GM08714 (cell line): Measurements from ENCODE around the gene TMEM37.

ENCODE experiments used
- H3K4me3 ChIP-seq: fragments of 200-500 bp; sonication (Bioruptor generic); 2 replicates; pipeline ENCODE4 v1.5.1; 2014; ENCODE audit warnings: mild to moderate bottlenecking, low read length, inconsistent platforms
- ZNF274 ChIP-seq: IDR thresholded peaks from 2 replicates; pipeline ENCODE4 v1.6.1; 2012; ENCODE audit warnings: mild to moderate bottlenecking, low read depth, low read length

TMEM37 gene

DNA sequence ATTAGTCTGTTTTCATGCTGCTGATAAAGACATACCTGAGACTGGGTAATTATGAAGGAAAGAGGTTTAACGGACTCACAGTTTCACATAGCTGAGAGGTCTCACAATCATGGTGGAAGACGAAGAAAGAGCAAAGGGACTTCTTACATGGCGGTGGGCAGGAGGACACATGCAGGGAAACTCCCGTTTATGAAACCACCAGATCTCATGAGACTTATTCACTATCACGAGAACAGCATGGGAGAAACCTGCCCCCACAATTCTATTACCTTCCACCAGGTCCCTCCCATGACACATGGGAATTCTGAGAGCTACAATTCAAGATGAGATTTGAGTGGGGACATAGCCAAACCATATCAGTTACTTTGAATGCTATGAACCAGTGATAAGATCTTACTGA is 48.5 kb downstream of the TMEM37 start:
- no peak for TF ChIP-seq ZNF274

GRCh38 chr2:119480718-119481142 is 49.1 kb downstream of the TMEM37 start:
- H3K4me3 ChIP-seq: no peak overlapping the region
- no peak for TF ChIP-seq ZNF274

More for the DNA sequence above, 48.5 kb downstream of the TMEM37 start:
- no peak overlapping the region for H3K4me3 ChIP-seq

DNA sequence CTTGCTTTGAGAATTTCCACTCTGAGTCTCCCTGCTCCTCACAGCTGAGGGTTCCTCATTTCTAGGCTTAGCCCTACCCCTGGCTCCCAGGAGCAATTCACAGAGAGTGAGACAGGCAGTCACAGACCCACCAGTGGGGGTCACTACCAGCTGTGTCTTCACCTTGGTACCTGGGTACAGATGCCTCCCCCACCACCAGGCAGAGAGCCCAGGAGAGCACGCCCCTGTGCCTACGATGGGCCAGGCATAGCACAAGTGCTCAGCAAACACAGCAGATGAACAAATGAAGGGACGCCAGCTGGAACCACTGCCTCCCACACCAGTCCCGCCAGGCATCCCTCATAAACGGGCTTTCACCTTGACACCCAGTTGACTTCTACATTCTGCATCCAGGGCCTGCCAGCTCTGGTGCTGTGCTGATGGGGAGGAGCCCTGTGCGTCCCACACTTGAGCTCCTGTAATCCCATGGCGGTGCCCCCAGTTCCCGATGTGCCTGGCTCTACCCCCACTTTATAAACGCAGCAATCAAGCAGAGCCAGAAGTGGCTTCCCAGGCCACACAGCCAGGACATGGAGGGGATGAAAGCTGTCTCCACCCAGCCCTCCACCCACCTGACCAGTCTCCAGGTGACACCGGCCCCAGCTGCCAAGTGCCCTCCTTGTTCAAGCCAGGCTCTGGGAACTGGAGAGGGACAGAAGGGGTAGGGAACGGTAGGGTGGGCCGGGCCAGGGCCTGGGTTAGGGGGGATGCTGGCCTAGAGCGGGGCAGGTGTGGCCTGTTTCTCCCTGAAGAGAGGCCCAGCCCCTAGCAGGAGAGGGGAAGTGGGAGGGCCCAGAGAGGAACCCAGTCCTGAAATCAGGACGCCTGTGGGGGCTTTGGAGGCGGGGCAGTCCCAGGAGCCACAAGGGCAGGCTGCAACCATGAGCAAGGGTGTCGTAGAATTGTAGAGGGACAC is 50.1 kb downstream of the TMEM37 start:
- H3K4me3 ChIP-seq: no peak overlapping the region
- TF ChIP-seq ZNF274: no peak

DNA sequence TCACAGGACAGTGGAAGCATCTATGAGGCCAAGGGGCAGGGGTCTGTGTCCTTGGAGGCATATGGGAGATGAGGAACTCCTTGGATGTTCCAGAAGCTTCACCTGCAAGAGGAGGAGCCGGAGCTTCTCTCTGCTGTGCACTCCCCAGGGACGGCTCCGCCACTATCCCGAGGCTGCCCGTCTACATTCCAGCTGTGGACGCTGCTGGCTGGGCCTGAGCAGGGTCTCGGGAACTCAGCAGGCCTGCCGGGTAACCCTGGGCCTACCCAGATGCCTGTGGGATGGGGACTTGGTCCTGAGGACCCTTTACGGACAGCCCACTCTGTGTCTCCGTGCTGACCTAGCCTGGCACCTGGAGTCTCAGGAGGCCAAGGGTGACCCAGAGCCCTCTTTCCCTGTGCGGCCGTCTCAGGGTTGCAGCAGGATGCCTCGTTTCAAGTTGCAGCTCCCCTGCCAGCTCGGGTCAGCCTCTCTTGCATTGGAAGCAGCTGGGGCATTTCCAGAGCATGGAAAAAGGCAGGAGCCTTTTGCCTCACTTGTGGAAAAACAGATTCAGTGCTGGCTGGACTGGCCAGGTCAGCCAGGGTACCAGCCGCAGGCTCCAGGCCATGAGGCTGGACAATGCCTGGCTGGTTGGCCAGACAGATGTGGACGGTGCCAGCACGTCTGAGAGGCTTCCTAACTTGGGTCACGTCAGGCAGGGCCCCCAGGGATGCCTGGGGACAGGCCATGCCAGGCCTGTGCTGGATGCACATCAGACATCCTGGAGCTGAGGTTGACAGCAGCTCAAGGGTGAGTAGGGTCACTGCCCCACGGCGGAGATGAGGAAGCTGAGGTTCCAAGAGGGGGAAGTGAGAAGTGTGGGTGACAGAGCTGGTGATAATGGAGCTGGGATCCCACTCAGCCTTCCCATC is 51.1 kb downstream of the TMEM37 start:
- TF ChIP-seq ZNF274: no peak
- no peak overlapping the region for H3K4me3 ChIP-seq

DNA sequence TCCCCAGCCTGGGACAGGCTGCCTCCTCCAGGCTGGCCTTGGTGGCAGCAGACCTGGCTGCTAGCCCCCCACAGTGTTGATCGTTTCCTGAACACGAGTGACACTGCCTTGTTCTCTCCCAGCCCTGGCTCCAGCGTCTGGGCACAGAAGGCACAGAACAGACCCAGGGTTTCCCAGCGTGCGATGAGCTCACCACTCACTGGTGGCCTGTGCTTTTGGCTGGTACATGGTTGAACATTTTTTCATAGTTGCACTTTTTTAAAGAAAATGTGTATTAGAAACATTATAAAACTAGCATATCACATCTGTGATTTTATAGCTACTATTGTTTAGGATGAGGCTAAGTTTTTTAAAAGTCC is 51.7 kb downstream of the TMEM37 start:
- TF ChIP-seq ZNF274: no peak
- no peak overlapping the region for H3K4me3 ChIP-seq

DNA sequence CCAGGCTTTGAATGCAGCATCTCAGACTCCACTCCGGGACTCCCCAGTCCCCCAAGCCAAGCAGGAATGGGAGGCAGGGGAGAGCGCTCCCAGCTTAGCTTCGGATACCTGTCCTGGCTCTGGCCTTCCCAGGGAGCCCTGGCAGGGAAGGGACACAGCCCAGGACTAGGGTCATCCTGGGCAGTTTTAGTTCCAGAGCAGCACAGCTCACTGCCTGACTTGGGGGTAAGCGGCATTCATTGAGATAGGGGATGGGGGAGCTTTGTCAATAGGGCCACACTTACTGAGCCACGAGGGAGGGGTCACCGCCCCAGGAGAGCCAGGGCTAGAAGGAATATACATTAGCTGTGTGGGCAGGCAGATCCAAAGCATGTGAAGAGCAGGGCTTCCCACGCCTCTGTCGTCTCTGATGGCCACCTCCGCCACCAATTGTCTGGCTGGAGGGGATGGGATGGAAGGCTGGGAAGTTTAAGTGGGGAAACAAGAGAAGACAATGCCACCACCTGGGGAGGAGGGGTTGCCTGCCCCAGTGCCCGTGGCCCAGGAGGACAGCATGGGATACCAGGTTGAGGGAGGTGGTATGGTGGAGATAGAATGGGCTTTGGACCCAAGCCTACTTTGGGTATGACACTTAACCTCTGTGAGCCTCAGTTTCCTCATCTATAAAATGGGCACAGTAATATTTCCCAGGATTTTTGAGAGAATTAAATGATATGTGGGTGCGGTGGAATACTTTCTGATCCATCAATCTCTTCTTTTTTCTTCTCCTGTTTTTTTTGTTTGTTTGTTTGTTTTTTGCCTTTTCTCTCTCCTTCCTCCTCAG is 52.5 kb downstream of the TMEM37 start:
- no peak for TF ChIP-seq ZNF274
- no peak overlapping the region for H3K4me3 ChIP-seq

GRCh38 chr2:119484834-119485233 is 53.2 kb downstream of the TMEM37 start:
- no peak overlapping the region for H3K4me3 ChIP-seq
- no peak for TF ChIP-seq ZNF274

DNA sequence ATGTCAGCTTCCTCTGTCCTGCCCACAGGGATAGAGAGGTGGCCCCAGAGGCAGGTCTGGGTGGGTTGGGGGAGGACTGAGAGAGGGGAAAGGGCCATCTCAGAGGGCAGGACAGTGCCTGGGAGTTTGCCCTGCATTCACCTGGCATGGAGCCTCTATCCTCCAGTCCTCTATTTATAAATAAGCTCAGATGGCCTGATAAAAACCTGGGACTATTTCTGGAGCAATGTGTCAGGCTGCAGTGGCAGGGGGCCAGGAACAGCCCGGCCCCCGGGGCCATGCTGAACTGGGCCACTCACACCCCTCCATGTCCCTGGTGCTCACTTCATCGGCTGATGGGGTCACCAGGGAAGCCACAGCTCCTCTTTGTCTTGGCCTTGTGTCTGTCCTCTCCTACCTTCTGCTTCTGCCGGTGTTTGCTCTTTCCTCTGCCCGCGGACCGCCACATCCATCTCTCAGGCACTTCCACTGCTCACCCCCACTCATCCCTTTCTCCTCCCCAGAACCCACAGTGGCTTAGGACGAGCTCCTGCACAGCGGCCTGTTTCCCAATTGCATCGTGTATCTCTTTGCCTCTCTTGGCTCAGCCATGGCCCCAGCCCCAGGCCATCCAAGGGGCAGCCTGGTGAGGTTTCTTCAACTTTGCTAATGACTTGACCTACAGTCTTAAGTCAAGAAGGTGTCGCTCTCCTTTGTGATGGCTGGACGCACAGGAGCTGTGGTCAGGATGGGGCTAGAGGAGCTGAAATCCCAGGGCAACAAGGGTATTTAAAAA is 53.9 kb downstream of the TMEM37 start:
- H3K4me3 ChIP-seq: no peak overlapping the region
- TF ChIP-seq ZNF274: no peak

DNA sequence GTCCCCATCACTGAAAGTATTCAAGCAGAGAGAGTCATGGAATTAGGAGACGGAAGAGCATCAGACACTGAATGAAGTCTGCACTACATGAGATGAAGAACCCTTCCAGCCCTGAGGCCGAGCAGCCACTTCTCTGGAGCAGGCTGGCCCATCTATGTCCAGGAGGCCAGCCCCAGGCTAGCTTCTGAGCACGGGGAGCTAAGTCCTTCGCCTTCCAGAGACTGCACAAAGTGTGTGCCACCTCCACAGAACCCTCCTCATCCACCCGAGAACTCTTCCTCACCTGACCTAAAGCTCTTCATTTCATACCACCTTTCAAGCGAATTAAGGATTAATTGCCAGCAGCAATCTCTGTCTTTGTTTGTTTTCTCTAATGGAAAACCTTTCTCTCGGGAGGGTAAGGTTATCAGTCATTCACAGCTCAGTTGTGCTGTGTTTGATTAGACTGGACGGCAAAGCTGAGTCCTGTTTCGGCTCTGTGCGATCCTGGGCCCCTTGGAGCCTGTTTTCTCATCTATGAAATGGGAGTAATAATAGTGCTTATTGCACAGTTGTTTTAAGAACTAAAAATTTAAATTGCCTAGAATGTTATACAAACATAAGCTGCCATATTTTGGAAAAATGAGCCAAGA is 54.7 kb downstream of the TMEM37 start:
- H3K4me3 ChIP-seq: no peak overlapping the region
- TF ChIP-seq ZNF274: no peak

DNA sequence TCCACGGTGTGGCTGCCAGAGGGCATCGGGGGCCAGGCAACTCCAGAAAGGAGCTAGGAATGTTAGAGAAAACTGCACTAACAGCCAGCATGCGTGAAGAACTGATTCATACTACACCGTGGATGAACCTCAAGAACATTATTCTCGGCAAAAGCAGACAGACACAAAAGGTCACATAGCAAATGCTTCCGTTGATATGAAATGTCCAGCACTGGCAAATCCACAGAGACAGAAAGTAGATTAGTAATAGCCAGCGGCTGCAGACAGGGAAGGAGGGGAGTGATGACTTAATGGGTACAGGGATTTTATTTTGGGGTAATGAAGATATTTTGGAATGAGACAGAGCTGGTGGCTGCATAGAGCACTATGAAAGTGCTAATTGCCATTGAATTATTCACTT is 55.2 kb downstream of the TMEM37 start:
- TF ChIP-seq ZNF274: no peak
- no peak overlapping the region for H3K4me3 ChIP-seq

DNA sequence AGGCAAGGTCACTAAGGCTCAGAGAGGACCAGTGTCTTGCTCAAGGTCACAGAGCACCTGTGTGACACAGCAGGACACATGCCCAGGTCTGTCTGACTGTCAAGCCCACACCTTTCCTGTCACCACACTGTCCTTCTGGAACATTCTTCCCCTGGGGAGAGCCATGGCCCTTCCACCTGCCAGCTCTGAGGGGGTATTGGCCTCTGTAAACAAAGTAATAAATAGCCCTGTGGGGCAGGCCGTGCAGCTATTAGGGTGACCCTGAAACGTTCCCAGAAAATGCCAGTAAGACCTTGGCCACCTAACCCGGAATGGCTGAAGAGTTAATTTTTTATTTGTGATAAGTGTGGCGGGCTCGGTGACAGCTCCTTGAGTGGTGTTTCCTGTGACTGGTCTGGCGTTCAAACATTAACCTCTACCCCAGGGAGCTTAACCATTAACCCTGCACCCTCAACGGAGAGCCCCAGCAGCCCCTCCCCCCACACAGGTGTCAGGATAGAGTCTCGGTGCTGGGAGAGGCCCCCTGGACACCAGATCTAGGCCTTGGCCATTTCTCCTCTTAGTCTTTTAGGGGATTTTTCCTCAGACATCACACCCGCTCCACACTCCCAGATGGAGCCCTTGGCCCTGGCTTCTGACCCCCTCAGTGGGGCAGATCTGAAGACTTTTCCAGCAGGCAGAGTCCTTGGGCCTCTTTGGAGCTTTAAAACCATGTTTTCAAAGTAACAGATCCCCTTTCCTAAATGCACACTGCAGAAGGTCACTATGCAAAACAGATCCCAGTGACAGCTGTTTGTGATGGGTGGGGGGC is 56.0 kb downstream of the TMEM37 start:
- peak overlapping the region; percentile 11; the same call in 1 of the 2 replicates for H3K4me3 ChIP-seq
- TF ChIP-seq ZNF274: no peak
